Measurements from ENCODE around the gene RSRC1.

DNA sequence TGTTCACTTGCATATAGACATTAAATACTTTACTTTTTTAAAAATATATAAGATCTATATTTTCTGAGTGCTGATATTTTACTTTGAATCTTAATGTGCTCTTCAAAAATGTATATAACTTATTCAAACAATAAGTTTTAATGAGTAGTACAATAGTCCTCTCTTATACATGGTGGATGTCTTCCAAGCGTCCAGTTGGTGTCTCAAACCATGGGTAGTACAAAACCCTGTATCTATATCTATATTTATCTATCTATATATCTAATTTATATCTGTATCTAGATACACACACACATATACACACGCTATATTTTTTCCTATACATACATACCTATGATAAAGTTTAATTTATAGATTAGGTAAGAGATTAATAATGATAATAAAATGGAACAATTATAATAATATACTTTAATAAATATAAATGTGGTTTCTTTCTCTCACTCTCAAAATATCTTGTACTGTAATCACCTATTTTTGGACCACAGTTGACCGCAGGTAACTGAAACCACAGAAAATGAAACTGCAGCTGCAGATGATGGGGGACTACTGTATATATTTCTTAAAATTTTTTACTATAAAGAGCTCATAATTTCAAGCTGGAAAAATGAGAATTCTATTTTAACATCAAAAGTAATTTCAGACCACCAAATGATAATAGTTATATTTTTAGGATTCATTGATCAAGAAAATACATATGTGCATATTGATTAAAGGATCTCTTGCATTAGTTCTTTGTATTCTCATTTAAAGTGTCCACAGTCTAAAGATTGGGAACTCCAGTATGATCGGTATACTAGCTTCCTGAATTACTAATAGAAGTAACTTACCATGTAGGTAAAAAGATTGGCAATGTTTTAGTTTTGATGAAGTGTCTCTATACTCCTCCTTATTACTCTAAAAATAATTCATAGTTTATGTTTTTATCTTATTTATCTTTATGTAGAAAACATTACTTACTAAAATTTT, 246.0 kb downstream of the RSRC1 start:
- TF ChIP-seq, protein P1, sequence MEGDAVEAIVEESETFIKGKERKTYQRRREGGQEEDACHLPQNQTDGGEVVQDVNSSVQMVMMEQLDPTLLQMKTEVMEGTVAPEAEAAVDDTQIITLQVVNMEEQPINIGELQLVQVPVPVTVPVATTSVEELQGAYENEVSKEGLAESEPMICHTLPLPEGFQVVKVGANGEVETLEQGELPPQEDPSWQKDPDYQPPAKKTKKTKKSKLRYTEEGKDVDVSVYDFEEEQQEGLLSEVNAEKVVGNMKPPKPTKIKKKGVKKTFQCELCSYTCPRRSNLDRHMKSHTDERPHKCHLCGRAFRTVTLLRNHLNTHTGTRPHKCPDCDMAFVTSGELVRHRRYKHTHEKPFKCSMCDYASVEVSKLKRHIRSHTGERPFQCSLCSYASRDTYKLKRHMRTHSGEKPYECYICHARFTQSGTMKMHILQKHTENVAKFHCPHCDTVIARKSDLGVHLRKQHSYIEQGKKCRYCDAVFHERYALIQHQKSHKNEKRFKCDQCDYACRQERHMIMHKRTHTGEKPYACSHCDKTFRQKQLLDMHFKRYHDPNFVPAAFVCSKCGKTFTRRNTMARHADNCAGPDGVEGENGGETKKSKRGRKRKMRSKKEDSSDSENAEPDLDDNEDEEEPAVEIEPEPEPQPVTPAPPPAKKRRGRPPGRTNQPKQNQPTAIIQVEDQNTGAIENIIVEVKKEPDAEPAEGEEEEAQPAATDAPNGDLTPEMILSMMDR (conservative IDR thresholded peaks at IDR 0.05; ENCODE audit: low read length), result no peak
- no peak for TF ChIP-seq EZH2phosphoT487 (IDR thresholded peaks at IDR 0.05; ENCODE audit: borderline replicate concordance, low read depth, low read length)
